Activated CD8-positive, alpha-beta memory T cell treated with anti-CD3 and anti-CD28 coated beads for 36 hours (primary cell): ENCODE measurements around the gene TRMT10B. TPM values are rescaled to one million over a fixed set of nuclear protein-coding genes. Genes with fewer than 3 reads are reported as not detected.

Experiments
- total RNA-seq, 2 experiments: library from RNA; stranded (reverse); gene quantifications; one replicate each; pipeline ENCODE4 v1.2.3, GENCODE V29; 2021

TRMT10B gene
- total RNA-seq, 2 experiments from 2014 or later, result 8.8 to 9.6 TPM

Other genes starting within 250 kb of the TRMT10B start
- 1 to 10 TPM; 2.8 to 2.9 TPM for gene FBXO10, start 177.4 kb upstream of the TRMT10B start, total RNA-seq
- gene TOMM5, start 161.2 kb upstream of the TRMT10B start, total RNA-seq, result 100 to 1,000 TPM; 235 to 239 TPM
- gene FRMPD1, start 102.9 kb upstream of the TRMT10B start, total RNA-seq, result not detected
- 100 to 1,000 TPM; 121 to 131 TPM for gene EXOSC3, start 31.3 kb downstream of the TRMT10B start, total RNA-seq
- 10 to 100 TPM; 13.2 to 14.8 TPM for gene DCAF10, start 47.0 kb downstream of the TRMT10B start, total RNA-seq
- gene SLC25A51, start 150.3 kb downstream of the TRMT10B start, total RNA-seq, result 10 to 100 TPM; 38.0 to 38.7 TPM